Activated CD4-positive, alpha-beta T cell treated with anti-CD3 and anti-CD28 coated beads for 48 hours (primary cell): ENCODE measurements around the gene AKT3.

Source experiments
- DNase-seq: peaks from one replicate; pipeline ENCODE4 v3.0.0-alpha.2; 2020

The AKT3 gene

DNA sequence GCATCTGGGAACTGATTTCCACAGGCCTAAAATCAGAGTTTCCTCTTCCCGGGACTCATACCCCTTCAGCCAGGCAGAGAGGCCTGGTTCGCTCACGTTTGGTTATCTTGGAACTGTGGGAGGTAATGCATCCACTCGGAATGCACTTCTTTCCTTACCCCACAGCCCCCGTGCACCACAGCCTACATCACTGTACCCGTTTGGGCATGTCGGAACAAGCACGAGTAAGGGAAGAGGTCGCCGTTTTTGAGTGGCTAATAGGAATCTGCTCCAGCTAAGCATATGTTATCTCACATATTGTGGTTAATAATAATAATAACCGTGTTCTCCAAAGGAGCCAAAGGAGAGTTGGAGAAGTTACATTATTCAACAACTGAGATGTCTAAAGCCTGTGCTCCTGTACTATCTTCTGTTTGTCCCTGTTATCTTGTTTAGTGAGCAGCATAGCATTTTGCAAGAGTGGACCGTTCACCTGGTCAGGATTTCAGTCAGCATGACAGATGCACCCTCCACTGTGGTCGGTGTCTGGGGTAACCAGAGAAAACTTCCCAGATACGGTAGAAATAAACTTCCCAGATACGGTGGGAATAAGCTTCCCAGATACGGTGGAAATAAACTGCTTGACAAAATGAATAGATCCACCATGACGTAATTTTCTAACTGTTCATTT lies 395.6 kb downstream of the AKT3 start:
- DNase-seq: no peak

- no peak for DNase-seq
These were observed 398.0 kb downstream of the AKT3 start for GRCh38 chr1:243452092-243452491.

DNA sequence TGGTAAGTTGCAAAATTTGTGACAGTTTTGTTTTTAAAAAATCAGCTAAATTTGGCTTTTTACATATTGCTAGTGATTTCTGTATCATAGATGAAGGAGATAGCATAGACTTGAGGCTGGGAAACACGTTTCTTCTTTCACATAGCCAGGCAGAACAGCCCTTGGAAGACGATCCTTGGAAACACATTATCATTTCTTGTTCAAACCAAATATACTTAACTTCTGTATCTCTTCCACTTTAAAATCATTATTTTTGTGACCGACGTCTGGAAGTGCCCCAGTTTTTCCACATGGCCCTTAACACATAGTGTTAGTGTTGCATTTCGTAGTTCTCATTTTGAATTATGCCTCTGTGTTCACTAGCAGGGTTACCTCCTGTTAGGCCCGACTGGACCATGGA lies 400.7 kb downstream of the AKT3 start:
- DNase-seq: no peak

DNA sequence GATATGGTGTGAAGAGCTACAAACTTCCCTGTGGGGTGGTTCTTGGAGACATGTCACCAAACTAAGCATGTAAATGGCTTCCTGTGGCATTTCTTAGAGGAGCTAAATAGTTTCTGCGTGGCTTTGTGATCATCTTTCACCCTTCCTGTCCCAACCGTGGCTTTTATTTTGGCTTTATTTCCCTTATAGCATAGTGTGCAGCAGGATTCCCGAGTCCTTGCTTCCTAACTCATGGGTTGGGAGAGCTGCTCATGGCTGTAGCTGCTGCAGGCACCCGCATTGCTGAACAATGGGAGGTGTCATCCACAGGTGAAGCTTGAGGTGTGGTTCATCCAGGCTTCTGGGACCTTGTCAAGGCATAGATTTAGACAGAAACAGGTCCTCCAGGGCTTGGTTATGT lies 402.2 kb downstream of the AKT3 start:
- no peak for DNase-seq

DNA sequence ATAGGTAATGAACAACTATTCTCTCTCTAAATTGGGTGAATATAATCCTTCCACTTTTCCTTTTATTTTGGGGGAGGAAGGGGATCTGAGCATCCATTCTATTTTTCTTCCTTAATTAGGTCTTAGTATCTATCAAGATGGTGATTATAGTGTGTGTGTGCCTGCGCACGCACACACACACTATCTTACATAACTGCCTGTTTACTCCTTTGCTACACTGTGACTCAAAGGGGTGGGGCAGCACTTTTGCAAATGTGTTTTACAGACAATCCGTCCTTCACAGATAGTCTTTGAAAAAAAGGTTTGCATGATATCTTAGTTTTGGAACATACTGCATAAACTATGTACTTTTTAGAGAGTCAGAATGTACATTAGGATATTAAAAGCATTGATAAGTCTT lies 402.7 kb downstream of the AKT3 start:
- DNase-seq: no peak

- no peak for DNase-seq
These were observed 406.5 kb downstream of the AKT3 start for GRCh38 chr1:243443557-243443956.

GRCh38 chr1:243441601-243442000 lies 408.4 kb downstream of the AKT3 start:
- no peak for DNase-seq

GRCh38 chr1:243440406-243440805 lies 409.6 kb downstream of the AKT3 start:
- DNase-seq: no peak

DNA sequence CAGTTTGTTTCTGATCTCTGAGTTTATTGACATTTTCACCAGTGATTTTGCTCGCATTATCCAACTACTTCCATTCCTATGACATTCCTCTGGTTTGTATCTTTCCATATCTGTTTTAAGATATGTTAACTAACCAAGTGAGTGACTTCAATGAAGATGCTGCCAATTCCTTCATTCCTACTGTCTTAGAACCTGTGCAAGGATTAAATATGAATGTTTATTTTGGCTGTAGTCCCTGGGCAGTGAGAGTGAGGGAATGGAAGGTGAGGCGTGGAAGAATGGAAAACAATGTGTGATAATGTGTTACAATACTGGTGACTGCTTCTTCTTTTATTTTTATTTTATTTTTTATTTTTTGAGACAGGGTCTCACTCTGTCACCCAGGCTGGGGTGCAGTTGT lies 411.2 kb downstream of the AKT3 start:
- no peak for DNase-seq
